Upper lobe of right lung (tissue), 1 donor: ENCODE measurements around the gene FER. TPM values are rescaled to one million over a fixed set of nuclear protein-coding genes. Genes with fewer than 3 reads are reported as not detected.

ENCODE experiments used
- ATAC-seq: fragments of 200-7000 bp; cut with Tn5 transposase; one replicate; pipeline ENCODE4 v1.9.1; 2020; ENCODE audit warnings: mild to moderate bottlenecking, moderate library complexity
- DNase-seq: peaks from one replicate; pipeline ENCODE4 v3.0.0-alpha.2; 2020
- H3K27ac ChIP-seq: fragments of 200-600 bp; one replicate; pipeline ENCODE4 v1.8.0; 2022
- H3K27me3 ChIP-seq: fragments of 200-600 bp; one replicate; pipeline ENCODE4 v1.8.0; 2022; ENCODE audit warnings: mild to moderate bottlenecking
- H3K36me3 ChIP-seq: fragments of 200-600 bp; one replicate; pipeline ENCODE4 v1.8.0; 2022
- H3K4me1 ChIP-seq: fragments of 200-600 bp; one replicate; pipeline ENCODE4 v1.8.0; 2022
- H3K4me3 ChIP-seq: fragments of 200-600 bp; one replicate; pipeline ENCODE4 v1.8.0; 2022; ENCODE audit warnings: mild to moderate bottlenecking
- H3K9me3 ChIP-seq: fragments of 200-600 bp; one replicate; pipeline ENCODE4 v1.8.0; 2022
- intact Hi-C: fragments of 100-400 bp; cut with DNase I; formaldehyde crosslinking; loops from one replicate; pipeline ENCODE4 v1.11.0; 2022
- total RNA-seq: library from RNA; stranded (reverse); fragmentation: NEBNext Ultra II Directional; extraction: Animal tissue kit (Norgen Biotek cat#: 25700); gene quantifications from one replicate; pipeline ENCODE4 v1.2.1, GENCODE V29; 2021
- TF ChIP-seq, protein P1 (sequence below): fragments of 200-600 bp; IDR thresholded peaks from one replicate; pipeline ENCODE4 v1.8.0; 2022; ENCODE audit warnings: antibody characterized with exemption
- donor health status: DM: no; HTN: yes; CAD: no; lungs with severe emphysema.

Gene FER
- total RNA-seq, 1 donor from 2014 or later: 33.6 TPM

DNA sequence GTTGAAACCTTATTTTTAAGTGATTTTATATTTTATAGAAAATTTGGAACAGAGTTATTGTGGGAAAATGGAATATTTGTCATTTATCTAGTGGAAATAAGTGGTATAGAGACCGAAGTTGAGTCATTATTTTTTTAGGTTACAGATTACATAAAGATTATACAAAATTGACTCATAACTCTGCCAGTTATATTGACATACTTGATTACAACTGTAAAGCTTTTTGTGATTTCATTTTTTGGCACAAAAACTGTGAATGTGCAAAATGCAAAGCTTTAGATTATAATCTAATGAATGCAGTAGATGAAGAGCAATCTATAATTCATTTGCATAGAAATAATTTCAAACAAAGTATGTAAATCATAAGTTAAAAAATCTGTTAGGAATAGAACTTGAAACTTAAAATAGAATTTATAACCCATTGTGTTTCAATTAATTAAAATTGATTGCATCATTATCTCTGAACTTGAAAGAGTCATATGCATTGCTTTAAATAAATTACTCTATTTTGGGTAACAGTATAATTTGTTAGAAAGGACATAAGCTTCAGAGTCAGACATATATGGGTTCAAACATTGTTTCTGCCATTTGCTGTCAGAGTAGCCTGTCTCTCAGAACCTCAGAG lies 280.4 kb downstream of the FER start:
- ATAC-seq (no peak), DNase-seq (no peak)
- intact Hi-C loops: no loop called here
- Histone ChIP-seq H3K27me3 (no peaks in the 10 kb centered on the region), H3K27ac (no peak overlapping the region), H3K4me1 (no peaks in the 10 kb centered on the region), H3K4me3 (no peak overlapping the region), H3K9me3 (no peaks in the 10 kb centered on the region), H3K36me3 (no peaks in the 10 kb centered on the region)
- TF ChIP-seq, protein P1, sequence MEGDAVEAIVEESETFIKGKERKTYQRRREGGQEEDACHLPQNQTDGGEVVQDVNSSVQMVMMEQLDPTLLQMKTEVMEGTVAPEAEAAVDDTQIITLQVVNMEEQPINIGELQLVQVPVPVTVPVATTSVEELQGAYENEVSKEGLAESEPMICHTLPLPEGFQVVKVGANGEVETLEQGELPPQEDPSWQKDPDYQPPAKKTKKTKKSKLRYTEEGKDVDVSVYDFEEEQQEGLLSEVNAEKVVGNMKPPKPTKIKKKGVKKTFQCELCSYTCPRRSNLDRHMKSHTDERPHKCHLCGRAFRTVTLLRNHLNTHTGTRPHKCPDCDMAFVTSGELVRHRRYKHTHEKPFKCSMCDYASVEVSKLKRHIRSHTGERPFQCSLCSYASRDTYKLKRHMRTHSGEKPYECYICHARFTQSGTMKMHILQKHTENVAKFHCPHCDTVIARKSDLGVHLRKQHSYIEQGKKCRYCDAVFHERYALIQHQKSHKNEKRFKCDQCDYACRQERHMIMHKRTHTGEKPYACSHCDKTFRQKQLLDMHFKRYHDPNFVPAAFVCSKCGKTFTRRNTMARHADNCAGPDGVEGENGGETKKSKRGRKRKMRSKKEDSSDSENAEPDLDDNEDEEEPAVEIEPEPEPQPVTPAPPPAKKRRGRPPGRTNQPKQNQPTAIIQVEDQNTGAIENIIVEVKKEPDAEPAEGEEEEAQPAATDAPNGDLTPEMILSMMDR: no peak

DNA sequence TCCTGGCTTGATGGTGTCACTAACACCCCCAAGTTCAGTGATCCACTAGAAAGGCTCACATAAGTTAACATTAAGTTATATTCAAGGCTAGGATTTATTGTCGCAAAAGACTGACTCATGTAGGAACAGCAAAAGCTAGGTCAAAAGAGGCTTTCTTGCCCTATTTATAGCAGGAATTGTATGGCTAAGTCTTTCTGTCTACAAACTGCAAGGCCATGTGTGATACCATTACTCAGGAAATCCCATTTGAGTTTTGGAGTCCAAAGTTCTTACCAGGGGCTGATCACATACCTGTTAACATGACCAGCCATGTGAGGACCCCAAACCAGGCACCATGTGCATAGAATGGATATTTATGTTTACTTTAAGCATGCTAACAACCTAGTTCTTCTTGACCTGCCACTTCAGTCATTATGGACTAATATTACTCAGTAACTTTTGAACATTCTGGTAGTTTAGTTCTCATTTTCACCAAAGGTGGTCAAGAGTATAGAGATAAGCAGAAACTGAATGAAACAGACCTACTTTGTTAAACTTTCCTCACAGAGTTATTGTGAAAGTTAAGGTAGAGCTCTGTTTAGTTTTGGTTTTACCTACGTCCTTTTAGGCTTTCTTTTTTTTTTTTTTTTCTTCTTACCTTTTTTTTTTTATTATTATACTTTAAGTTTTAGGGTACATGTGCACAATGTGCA lies 281.1 kb downstream of the FER start:
- DNase-seq (no peak), ATAC-seq (no peak)
- intact Hi-C loops: no loop called here
- H3K36me3 ChIP-seq: no peaks in the 10 kb centered on the region
- H3K4me1 ChIP-seq: no peaks in the 10 kb centered on the region
- TF ChIP-seq, protein P1: no peak
- no peak overlapping the region for H3K4me3 ChIP-seq
- H3K27ac ChIP-seq: no peak overlapping the region
- H3K9me3 ChIP-seq: no peaks in the 10 kb centered on the region
- H3K27me3 ChIP-seq: no peaks in the 10 kb centered on the region

DNA sequence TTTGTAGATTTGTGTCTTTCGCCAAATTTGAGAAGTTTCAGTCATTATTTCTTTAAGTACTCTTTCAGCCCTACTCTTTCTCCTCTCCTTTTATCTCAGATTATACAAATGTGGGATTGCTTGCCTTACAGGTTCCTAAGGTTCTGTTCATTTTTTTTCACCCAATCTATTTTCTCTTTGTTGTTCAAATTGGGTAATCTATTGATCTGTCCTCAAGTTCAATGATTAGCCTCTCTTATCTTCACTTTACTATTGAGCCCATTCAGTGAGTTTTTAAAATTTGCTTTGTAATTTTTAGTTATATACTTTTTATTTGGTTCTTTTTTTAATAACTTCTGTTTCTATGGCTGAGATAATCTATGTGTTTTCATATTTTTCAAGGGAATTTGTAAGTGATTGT lies 282.1 kb downstream of the FER start:
- Histone ChIP-seq H3K4me3 (no peak overlapping the region), H3K36me3 (no peaks in the 10 kb centered on the region), H3K27ac (no peak overlapping the region), H3K27me3 (no peaks in the 10 kb centered on the region), H3K9me3 (no peaks in the 10 kb centered on the region), H3K4me1 (no peaks in the 10 kb centered on the region)
- intact Hi-C loops: no loop called here
- DNase-seq (no peak), ATAC-seq (no peak)
- TF ChIP-seq, protein P1: no peak

DNA sequence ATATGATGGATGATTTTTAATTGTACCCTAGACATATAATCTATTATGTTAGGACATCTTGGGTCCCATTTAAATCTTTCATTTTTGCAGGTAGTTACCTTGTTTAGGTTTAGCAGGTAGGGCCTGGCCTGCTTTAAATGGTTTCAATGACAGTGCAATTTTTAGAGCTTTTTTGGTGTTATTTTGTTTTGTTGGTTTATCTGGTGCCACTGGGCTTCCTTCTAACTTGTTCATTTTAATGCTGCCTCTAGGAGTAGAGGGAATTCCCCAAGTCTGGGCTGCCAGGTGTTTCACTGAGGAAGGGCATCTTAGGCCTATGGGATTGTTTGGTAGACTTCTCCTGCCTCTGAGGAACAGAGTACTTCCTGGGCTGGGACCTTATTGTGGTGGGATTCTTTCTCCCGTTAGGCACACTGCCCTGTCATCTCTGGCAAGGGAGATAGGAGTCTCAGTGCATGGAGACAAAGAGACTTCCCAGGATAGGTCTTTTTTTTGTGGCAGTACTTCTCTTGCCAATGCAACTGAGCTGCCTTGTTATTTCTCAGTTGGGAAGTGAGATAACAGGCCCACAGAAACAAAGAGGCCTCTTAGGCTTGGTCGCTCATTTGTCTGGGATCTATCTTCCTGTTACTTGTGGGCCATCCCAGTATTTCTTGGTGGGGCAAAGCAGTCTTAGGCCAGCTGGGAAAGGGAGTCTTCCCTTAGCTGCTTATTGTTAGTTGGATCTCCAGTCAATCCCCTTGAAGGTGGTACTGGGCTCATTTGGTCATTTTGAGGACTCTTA lies 282.9 kb downstream of the FER start:
- no peaks in the 10 kb centered on the region for H3K9me3 ChIP-seq
- no peaks in the 10 kb centered on the region for H3K4me1 ChIP-seq
- H3K27me3 ChIP-seq: no peaks in the 10 kb centered on the region
- no peaks in the 10 kb centered on the region for H3K36me3 ChIP-seq
- H3K4me3 ChIP-seq: no peak overlapping the region
- H3K27ac ChIP-seq: no peak overlapping the region
- TF ChIP-seq, protein P1: no peak
- DNase-seq (no peak), ATAC-seq (no peak)
- intact Hi-C loops: no loop called here

DNA sequence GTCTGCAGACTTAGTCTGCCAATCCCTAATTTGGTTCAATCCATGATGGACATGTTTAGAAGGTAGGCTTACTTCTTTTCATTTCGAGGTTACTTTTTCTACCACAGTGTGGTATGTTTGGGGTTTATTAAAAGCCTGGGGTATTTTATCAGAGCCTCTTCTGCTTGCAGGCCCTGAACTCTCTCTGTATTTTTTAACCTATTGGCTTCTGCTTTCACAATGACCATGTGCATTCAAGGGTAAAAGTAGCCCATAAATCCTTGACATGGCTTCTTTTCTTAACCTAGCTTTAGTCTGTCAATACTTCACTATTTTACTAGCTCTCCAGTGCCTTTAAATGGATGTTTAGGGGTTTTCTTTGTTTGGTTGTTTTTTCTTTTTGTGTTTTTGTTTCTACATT lies 286.6 kb downstream of the FER start:
- intact Hi-C loops: no loop called here
- TF ChIP-seq, protein P1: no peak
- no peak for ATAC-seq
- no peak for DNase-seq
- H3K4me3 ChIP-seq: no peak overlapping the region
- no peak overlapping the region for H3K27ac ChIP-seq
- H3K9me3 ChIP-seq: no peaks in the 10 kb centered on the region
- no peaks in the 10 kb centered on the region for H3K4me1 ChIP-seq
- H3K27me3 ChIP-seq: no peaks in the 10 kb centered on the region
- no peaks in the 10 kb centered on the region for H3K36me3 ChIP-seq
